H9 (cell line): ENCODE measurements around the gene SULT1C3. TPM values are rescaled to one million over a fixed set of nuclear protein-coding genes. Genes with fewer than 3 reads are reported as not detected.

Experiments used
- DNase-seq: peaks from one replicate; pipeline ENCODE4 v3.0.0-alpha.2; 2017
- H2AFZ ChIP-seq: one replicate; pipeline ENCODE4 v1.6.1; 2013; ENCODE audit warnings: mild to moderate bottlenecking, low read length, control low read depth, moderate library complexity
- H2AK5ac ChIP-seq: 2 replicates; pipeline ENCODE4 v1.6.1; 2013; ENCODE audit warnings: low read length, control low read depth, mixed read lengths; ENCODE audit not compliant: insufficient read length
- H2BK120ac ChIP-seq: one replicate; pipeline ENCODE4 v1.6.1; 2013; ENCODE audit warnings: low read depth, mild to moderate bottlenecking, low read length, control low read depth, inconsistent platforms; ENCODE audit not compliant: poor library complexity, severe bottlenecking
- H2BK12ac ChIP-seq: 2 replicates; pipeline ENCODE4 v1.6.1; 2013; ENCODE audit warnings: low read length, control low read depth, mixed read lengths, low read depth; ENCODE audit not compliant: insufficient read length
- H2BK15ac ChIP-seq: 2 replicates; pipeline ENCODE4 v1.6.1; 2013; ENCODE audit warnings: low read depth, low read length, control low read depth
- H2BK20ac ChIP-seq: one replicate; pipeline ENCODE4 v1.6.1; 2013; ENCODE audit warnings: low read depth, mild to moderate bottlenecking, low read length, control low read depth, inconsistent platforms; ENCODE audit not compliant: poor library complexity, severe bottlenecking
- H2BK5ac ChIP-seq: 2 replicates; pipeline ENCODE4 v1.6.1; 2013; ENCODE audit warnings: low read length, control low read depth, mixed read lengths; ENCODE audit not compliant: insufficient read length
- H3K14ac ChIP-seq: 2 replicates; pipeline ENCODE4 v1.6.1; 2013; ENCODE audit warnings: low read length, control low read depth; ENCODE audit not compliant: insufficient read depth
- H3K18ac ChIP-seq: 2 replicates; pipeline ENCODE4 v1.6.1; 2013; ENCODE audit warnings: low read depth, mild to moderate bottlenecking, mixed read lengths, low read length, control low read depth; ENCODE audit not compliant: insufficient read length
- H3K23ac ChIP-seq: 2 replicates; pipeline ENCODE4 v1.6.1; 2013; ENCODE audit warnings: low read length, control low read depth, mixed read lengths, low read depth; ENCODE audit not compliant: insufficient read length
- H3K23me2 ChIP-seq: 2 replicates; pipeline ENCODE4 v1.6.1; 2013; ENCODE audit warnings: low read depth, mild to moderate bottlenecking, mixed read lengths, low read length, control low read depth; ENCODE audit not compliant: insufficient read length, poor library complexity, severe bottlenecking
- H3K27ac ChIP-seq: 2 replicates; pipeline ENCODE4 v1.5.1; 2013; ENCODE audit warnings: low read length, control low read depth, mixed read lengths, low read depth; ENCODE audit not compliant: insufficient read length
- H3K27me3 ChIP-seq: 2 replicates; pipeline ENCODE4 v1.6.1; 2013; ENCODE audit warnings: low read length, control low read depth, inconsistent platforms; ENCODE audit not compliant: insufficient read depth
- H3K4ac ChIP-seq: 2 replicates; pipeline ENCODE4 v1.6.1; 2013; ENCODE audit warnings: low read depth, mild to moderate bottlenecking, control low read depth, inconsistent platforms, low read length, moderate library complexity
- H3K4me1 ChIP-seq: 2 replicates; pipeline ENCODE4 v1.6.1; 2013; ENCODE audit warnings: low read length, control low read depth, inconsistent platforms; ENCODE audit not compliant: insufficient read depth
- H3K4me2 ChIP-seq: 2 replicates; pipeline ENCODE4 v1.6.1; 2013; ENCODE audit warnings: low read length, control low read depth, mixed read lengths; ENCODE audit not compliant: insufficient read length, insufficient read depth
- H3K56ac ChIP-seq: 2 replicates; pipeline ENCODE4 v1.6.1; 2013; ENCODE audit warnings: low read depth, mild to moderate bottlenecking, mixed read lengths, low read length, control low read depth; ENCODE audit not compliant: insufficient read length
- H3K79me1 ChIP-seq: 2 replicates; pipeline ENCODE4 v1.6.1; 2013; ENCODE audit warnings: low read depth, mild to moderate bottlenecking, moderate library complexity, low read length, control low read depth, inconsistent platforms; ENCODE audit not compliant: insufficient read depth, poor library complexity, severe bottlenecking
- H3K79me2 ChIP-seq: 2 replicates; pipeline ENCODE4 v1.6.1; 2013; ENCODE audit warnings: low read length, control low read depth, inconsistent platforms; ENCODE audit not compliant: insufficient read depth
- H3K9ac ChIP-seq: 2 replicates; pipeline ENCODE4 v1.6.1; 2013; ENCODE audit warnings: low read length, control low read depth, mixed read lengths; ENCODE audit not compliant: insufficient read length; ENCODE audit errors: extremely low read depth
- H3K9me3 ChIP-seq: one replicate; pipeline ENCODE4 v1.6.1; 2013; ENCODE audit warnings: low read depth, low read length, inconsistent platforms; ENCODE audit not compliant: control insufficient read depth
- H3T11ph ChIP-seq: one replicate; pipeline ENCODE4 v1.6.1; 2013; ENCODE audit warnings: mild to moderate bottlenecking, low read length, control low read depth, inconsistent platforms
- H4K20me1 ChIP-seq: one replicate; pipeline ENCODE4 v1.6.1; 2013; ENCODE audit not compliant: control insufficient read depth, insufficient read length, insufficient read depth
- H4K5ac ChIP-seq: 2 replicates; pipeline ENCODE4 v1.6.1; 2013; ENCODE audit warnings: low read depth, mild to moderate bottlenecking, mixed read lengths, low read length, control low read depth; ENCODE audit not compliant: insufficient read length
- H4K8ac ChIP-seq: replicated peaks from 2 replicates; pipeline ENCODE4 v1.6.1; 2013; ENCODE audit warnings: low read length, control low read depth, mixed read lengths, low read depth; ENCODE audit not compliant: insufficient read length
- H4K91ac ChIP-seq: 2 replicates; pipeline ENCODE4 v1.6.1; 2013; ENCODE audit warnings: low read depth, mild to moderate bottlenecking, moderate library complexity, mixed read lengths, low read length, control low read depth; ENCODE audit not compliant: insufficient read length
- H3K27ac Mint-ChIP-seq, 3 experiments: 2 replicates in 2 of 3; 3 replicates in 1 of 3; pipeline ENCODE4 v1.8.0; 2020 to 2021; ENCODE audit warnings: mixed read lengths in 3 of 3, mild to moderate bottlenecking in 1 of 3, moderate library complexity in 1 of 3
- H3K27me3 Mint-ChIP-seq: 2 replicates; pipeline ENCODE4 v1.8.0; 2021; ENCODE audit warnings: low read depth, mild to moderate bottlenecking, moderate library complexity, mixed read lengths
- H3K36me3 Mint-ChIP-seq, 3 experiments: 2 replicates in 2 of 3; 3 replicates in 1 of 3; pipeline ENCODE4 v1.8.0; 2020 to 2021; ENCODE audit warnings: low read depth in 3 of 3, mixed read lengths in 3 of 3; ENCODE audit not compliant: insufficient read depth in 1 of 3
- H3K4me1 Mint-ChIP-seq, 2 experiments: 2 replicates each; pipeline ENCODE4 v1.8.0; 2020; ENCODE audit warnings: mixed read lengths in 2 of 2
- H3K4me3 Mint-ChIP-seq, 2 experiments: 2 replicates in 1 of 2; 3 replicates in 1 of 2; pipeline ENCODE4 v1.8.0; 2020 to 2021; ENCODE audit warnings: mild to moderate bottlenecking in 2 of 2, mixed read lengths in 2 of 2, moderate library complexity in 1 of 2
- H3K9me3 Mint-ChIP-seq, 2 experiments: 2 replicates in 1 of 2; 3 replicates in 1 of 2; pipeline ENCODE4 v1.8.0; 2020; ENCODE audit warnings: mild to moderate bottlenecking in 2 of 2, mixed read lengths in 2 of 2, moderate library complexity in 1 of 2
- WGBS: extraction: QIAGEN DNeasy Blood & Tissue Kit; methylation state at CpG from one replicate; pipeline ENCODE4 v1.1.7; 2013; ENCODE audit warnings: missing lambda C conversion rate, low lambda C conversion rate, mixed read lengths; ENCODE audit not compliant: insufficient read length; ENCODE audit errors: extremely low coverage; 5-methylcytosine and 5-hydroxymethylcytosine counted together
- total RNA-seq: library from RNA; stranded (reverse); gene quantifications from 2 replicates; pipeline ENCODE4 v1.2.1, GENCODE V29; 2021
- TF ChIP-seq, protein P1 (sequence below): fragments of 200-600 bp; sonication (generic); conservative IDR thresholded peaks from 3 replicates; pipeline ENCODE4 v1.8.0; 2021; ENCODE audit warnings: antibody characterized with exemption, mild to moderate bottlenecking

The SULT1C3 gene
- total RNA-seq, 1 experiment from 2014 or later, result not detected

GRCh38 chr2:108262036-108262435 lies 22.3 kb downstream of the SULT1C3 start:
- Histone ChIP-seq H2AFZ (no peak overlapping the region), H3K9me3 (no peaks in the 10 kb centered on the region), H3K79me1 (no peaks in the 10 kb centered on the region), H4K20me1 (no peaks in the 10 kb centered on the region), H2BK120ac (no peak overlapping the region), H3K23ac (no peak overlapping the region), H4K91ac (no peak overlapping the region), H3T11ph (no peak overlapping the region), H3K27ac (no peak overlapping the region), H3K9ac (no peak overlapping the region), H3K18ac (no peak overlapping the region), H2BK12ac (no peak overlapping the region), H2BK15ac (no peak overlapping the region), H2AK5ac (no peak overlapping the region), H3K23me2 (no peaks in the 10 kb centered on the region), H2BK20ac (no peak overlapping the region), H3K79me2 (no peaks in the 10 kb centered on the region), H4K8ac (no peak overlapping the region), H3K56ac (no peak overlapping the region), H2BK5ac (no peak overlapping the region), H3K4ac (no peak overlapping the region), H3K27me3 (no peaks in the 10 kb centered on the region), H3K4me2 (no peak overlapping the region), H3K14ac (no peak overlapping the region), H3K4me1 (no peaks in the 10 kb centered on the region), H4K5ac (no peak overlapping the region)
- no CpG with 5 or more reads among the region's 1 CpG for WGBS
- peaks cover 0 to 14% (median 4%) of the 10 kb centered on the region in 3 experiments; a peak in 2 of 7 replicates for H3K36me3 Mint-ChIP-seq
- no peak overlapping the region; a peak in 1 of 7 replicates for H3K27ac Mint-ChIP-seq
- peaks cover 15 to 27% of the 10 kb centered on the region in 2 experiments for H3K4me1 Mint-ChIP-seq
- DNase-seq, result no peak
- TF ChIP-seq, protein P1, sequence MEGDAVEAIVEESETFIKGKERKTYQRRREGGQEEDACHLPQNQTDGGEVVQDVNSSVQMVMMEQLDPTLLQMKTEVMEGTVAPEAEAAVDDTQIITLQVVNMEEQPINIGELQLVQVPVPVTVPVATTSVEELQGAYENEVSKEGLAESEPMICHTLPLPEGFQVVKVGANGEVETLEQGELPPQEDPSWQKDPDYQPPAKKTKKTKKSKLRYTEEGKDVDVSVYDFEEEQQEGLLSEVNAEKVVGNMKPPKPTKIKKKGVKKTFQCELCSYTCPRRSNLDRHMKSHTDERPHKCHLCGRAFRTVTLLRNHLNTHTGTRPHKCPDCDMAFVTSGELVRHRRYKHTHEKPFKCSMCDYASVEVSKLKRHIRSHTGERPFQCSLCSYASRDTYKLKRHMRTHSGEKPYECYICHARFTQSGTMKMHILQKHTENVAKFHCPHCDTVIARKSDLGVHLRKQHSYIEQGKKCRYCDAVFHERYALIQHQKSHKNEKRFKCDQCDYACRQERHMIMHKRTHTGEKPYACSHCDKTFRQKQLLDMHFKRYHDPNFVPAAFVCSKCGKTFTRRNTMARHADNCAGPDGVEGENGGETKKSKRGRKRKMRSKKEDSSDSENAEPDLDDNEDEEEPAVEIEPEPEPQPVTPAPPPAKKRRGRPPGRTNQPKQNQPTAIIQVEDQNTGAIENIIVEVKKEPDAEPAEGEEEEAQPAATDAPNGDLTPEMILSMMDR, result no peak
- peaks cover 2% of the 10 kb centered on the region for H3K27me3 Mint-ChIP-seq
- no peak overlapping the region for H3K4me3 Mint-ChIP-seq
- peaks cover 5 to 7% of the 10 kb centered on the region in 2 experiments for H3K9me3 Mint-ChIP-seq
